T1000 (cell line): ENCODE results near the gene SERPINA9.
"Not testable (repeated sequence)": the region's sequence is repeated elsewhere in the genome, so short reads cannot be mapped to it uniquely, and the experiment has no call there.

Experiments used
- DNase-seq: peaks from one replicate; lab custom pipeline; 2025; ENCODE audit warnings: mixed read lengths; lab: John Stamatoyannopoulos, UW

Gene SERPINA9, protein sequence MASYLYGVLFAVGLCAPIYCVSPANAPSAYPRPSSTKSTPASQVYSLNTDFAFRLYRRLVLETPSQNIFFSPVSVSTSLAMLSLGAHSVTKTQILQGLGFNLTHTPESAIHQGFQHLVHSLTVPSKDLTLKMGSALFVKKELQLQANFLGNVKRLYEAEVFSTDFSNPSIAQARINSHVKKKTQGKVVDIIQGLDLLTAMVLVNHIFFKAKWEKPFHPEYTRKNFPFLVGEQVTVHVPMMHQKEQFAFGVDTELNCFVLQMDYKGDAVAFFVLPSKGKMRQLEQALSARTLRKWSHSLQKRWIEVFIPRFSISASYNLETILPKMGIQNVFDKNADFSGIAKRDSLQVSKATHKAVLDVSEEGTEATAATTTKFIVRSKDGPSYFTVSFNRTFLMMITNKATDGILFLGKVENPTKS

DNA sequence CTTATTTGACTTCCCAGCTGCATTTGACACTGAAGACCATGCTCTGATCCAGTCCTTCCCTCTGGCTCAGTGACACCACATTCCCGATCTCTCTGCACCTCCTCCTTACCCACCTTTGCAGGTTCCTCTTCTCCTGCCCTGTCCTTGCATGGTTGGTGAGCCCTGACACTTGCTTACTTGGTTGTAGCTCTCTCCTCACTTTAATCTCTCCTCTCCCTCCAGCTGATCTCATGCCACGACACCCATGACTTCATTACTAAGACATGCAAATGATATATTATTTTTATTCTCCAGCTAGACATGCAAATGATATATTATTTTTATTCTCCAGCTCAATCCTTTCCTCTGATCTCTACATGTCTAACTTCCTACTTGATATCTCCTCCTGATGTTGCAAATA lies at the start of gene SERPINA9:
SERPINA9 (minus strand) TSS at position 175 of the 400 bp plus-strand sequence. CDS start 6,357 bp downstream, outside the sequence.
- no peak for DNase-seq

DNA sequence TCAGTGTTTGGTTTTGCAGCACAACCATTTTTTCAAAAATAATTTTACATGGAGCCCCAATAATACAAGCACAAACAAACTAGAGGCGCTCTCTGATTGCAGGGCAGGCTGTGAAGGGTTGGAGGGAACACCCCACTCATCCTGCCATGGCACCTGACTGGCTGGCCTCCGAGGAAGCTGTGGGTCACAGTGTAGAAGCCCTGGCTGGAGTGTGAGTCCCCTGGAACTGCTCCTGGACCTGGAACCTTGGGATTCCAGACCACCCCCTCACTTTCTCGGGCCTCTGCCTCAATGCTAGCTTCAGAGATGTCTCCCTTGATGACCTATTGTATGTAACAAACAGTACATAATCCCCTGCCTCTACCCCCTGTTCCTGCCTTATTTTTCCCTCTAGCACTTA lies 48.1 kb upstream of the SERPINA9 start:
- no peak for DNase-seq

DNA sequence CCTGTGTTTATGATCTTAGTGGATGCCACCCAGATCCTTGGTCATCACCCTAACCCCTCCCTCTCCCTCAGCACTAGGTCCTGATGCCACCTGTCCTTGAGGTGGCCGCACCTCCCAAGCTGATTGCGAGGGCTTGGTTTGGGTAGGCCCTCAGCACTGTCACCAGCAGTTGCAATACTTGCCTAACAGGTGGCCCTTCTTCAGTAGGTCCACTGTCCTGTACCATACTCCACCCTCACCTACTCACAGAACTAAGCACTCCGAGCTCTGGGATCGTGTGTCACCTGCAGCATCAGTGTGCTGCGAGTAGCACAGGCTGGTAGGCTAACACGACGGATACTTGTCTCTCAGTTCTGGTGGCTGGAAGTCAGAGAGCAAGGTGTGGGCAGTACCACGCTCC lies 47.3 kb upstream of the SERPINA9 start:
- DNase-seq: no peak

DNA sequence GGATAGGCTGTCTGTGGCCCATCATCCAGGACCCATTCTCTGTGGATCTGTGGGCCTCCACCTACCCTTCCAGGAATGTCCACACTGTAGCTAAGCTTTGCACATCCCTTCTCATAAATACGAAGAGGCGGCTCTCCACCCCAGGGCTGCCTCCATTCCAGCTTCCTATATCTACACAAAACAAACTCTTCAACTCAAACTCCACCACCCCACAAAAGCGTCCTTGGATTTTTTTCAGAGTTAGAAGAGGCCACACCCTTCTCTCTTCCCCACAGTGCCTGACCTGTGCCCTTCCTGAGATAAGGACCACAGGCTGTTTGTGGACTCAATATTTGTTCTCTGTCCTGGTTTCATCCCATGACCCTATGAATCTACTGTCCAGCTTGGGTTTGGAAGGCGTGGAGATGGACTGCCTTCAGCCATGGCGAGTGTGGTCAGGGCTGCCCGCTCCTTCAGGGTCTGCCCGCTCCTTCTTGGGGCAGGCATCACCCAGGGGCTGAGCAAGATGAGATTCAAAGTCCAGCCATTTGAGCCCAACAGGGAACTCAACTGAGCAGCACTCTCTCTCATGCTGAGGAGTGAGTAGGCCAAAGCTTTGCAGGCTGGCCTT lies 46.2 kb upstream of the SERPINA9 start:
- no peak for DNase-seq

DNA sequence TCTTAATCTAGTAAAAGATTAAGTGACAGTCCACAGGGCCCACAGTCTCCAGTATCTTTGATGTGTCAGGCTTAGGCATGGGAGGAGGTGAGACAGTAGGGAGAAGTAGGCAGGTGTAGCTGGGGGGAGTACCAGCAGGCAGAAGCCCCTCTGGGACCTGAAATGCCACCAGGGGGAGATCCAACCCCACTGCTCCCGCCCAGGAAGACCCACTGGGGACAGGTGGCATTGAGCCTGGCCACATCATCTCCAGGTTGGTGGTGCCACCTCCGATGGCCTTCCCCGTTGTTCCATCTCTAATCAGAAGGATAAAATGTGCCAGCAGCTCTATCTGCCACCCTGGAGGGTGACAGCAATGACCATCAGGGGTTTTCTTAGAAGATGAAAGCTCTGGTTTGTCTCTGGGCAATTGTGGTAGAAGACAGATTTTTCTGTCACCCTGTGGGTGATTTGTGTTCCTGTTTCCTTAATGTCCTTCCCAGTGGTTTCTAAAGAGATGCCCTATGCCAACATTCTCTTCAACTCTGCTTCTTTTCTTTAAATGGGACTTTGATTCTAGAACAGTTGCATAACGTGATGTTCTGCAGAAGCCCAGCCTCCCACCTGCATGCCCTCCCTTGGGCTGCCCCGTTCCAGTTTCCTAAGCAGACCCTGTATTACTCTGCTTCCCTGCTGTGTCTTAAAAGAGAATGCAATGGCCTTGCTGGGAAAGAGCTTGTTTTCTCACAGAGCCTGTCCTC lies 45.5 kb upstream of the SERPINA9 start:
- no peak for DNase-seq

DNA sequence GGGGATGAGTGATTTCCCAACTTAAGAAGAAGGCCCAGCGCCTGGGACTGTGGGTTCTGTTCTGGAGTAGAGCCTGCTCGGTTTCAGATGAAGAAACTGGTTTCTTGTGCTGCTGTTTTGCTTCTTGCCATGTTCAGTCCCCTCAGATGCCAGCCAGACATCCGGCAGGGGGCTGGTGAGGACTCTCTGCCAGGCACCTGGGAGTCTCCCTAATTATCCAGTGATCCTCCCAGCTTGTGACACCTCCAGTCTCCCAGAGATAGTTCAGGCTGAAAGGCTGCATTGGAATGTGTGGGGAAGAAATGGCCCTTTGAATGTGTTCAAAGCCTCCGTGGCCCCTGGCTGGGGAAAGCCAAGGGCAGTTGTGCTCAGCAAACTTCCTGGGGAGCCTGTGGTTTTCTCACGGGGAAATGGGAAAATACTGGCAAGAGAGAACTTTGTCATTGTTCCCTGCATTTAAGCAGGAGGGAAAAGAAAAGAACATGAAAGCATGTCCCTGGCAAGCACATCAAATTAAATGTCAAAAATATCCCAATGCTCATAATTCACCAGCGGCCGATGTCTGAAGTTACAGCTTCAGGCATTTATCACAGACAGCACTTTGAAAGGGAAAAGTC lies 41.8 kb upstream of the SERPINA9 start:
- DNase-seq: no peak

DNA sequence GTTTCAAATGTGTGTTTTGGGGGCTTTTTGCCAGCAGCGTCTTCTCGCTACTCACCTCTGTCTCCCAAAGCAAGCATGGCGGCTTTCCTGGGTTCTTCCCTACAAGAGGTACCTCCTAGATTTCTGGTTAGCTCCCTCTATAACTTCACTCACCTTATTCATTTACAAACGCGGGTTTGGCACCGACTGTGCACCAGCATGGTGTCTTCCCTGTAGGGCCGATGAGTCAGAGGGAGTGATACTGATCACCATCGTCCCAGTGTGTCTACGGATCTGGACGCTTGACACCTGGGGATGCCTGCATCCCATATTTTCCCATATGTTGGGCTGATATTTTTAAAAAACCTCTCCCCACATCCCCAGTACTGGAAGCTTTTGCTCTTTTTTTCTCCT lies 41.2 kb upstream of the SERPINA9 start:
- DNase-seq: no peak

DNA sequence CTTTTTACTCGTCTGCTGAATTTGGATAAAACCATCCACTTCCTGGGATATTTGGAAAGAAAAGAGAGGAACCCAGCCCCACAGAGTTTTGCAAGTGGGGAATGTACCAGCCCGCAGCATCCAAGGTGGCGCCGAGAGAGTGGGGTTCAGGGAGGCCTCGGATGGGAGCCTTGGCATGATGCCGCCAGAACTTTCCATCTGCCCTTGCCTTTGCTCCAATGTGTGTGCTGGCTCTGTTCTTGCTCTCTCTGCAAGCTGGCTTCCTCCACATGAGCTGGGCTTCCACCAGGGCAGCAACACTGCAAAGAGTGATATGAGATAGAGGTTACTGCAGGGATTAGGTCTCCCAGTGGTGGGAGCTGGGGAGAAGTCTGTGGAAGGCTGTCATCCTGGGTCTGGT lies 39.9 kb upstream of the SERPINA9 start:
- no peak for DNase-seq

DNA sequence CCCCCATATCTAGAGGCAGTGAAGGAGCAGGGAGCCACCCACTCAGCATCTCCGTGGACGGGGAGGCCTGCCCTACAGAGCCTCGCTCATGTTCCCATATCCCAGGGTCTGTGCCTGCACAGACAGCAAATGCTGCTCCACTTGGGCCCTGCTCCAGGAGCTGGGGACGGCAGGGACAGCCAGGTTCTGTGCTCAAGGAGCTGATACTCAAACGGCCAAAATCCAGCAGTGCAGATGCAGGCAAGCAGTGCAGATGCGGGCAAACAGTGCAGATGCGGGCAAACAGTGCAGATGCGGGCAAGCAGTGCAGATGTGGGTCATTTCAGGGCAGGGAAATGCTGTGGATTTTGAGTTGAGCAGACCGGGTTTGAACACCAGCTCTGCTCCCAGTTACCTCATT lies 39.4 kb upstream of the SERPINA9 start:
- no peak for DNase-seq

DNA sequence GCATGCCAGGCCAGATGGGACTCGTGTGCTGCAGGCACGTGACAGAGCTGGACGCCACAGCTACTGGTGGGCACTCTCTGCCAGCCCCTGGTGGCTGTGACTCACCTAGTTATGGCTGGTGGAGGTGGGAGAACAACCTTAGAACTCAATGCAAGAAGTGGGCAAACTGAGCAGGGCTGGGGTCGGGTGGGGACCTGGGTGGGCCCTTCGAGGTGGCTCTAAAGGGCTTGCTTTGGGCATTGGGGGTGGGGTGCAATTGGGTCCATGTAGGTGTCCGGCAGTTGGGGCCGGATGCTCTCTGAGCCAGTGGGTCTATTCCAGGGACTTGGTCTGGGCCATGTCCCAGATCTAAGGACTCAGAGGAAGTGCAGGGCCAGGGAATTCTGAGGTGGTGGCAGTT lies 38.4 kb upstream of the SERPINA9 start:
- no peak for DNase-seq

DNA sequence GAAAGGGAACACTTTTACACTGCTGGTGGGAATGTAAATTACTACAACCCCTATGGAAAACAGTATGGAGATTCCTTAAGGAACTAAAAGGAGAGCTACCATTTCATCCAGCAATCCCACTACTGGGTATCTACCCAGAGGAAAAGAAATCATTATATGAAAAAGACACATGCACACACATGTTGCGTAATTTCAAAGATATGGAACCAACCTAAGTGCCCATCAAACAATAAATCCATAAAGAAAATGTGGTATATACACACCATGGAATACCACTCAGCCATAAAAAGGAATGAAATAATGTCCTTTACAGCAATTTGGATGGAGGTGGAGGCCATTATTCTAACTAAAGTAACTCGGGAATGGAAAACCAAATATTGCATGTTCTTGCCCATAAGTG lies 34.5 kb upstream of the SERPINA9 start:
- not testable (repeated sequence) for DNase-seq

DNA sequence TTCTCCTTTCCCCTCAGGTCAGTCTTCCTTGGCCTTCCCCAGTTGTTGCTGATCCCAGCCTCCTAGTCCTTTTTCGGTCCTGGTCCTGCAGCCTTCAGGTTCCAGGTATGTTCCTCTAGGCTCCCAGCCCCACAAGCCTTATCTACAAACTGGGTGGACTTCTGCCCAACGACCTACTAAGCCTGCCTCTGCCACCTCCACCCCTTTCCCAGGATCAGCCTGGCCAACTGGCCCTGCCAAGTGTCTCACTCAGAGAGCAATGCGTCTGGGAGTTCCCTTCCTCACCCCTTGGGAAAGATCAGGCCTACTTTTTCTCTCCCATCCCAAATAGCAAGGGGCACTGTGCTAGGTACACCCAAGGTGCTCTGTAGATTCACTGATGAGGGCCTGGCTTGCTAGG lies 33.4 kb upstream of the SERPINA9 start, which contains the start of gene SERPINA12:
SERPINA12 (minus strand) TSS at position 114 of the 400 bp plus-strand sequence. CDS start 11,072 bp downstream, outside the sequence.
- DNase-seq: no peak

DNA sequence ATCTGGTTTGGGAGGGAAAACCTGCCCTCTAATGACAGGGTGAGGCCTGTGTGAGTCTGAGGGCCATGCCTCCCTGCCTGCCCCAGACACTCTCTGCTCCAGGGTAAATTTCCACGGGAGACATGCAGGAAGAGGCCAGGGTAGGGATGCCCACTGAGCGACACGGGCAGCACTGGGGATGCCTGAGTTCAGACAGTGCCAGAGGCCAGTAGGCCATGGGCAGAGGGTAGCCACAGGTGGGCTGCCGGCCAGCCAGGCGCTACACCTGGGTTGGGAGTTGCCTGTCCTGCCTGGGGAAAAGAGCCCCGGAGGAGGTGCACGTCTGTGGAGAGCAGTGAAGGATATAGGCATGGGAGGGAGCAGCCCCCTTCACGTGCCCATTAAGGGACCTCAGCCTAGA lies 29.6 kb upstream of the SERPINA9 start:
- no peak for DNase-seq

DNA sequence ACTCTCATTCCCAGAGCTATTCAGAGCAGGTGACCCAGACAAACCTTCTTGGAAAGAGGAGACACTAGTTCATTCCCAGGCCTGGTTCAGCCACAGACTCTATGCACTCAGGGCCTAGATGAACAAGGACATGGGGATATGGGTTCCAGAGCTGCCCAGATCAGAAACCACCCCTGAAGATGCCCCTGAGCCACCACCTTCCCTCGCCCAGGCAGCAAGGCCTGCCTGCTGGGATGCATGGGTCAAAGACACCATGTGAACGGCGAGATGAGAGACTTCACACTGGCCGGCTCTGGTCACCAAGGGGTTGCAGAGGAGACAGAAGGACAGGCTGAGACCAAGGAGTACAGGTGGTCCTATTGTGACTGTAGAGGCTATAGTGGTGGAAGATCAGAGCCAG lies 29.2 kb upstream of the SERPINA9 start:
- no peak for DNase-seq

DNA sequence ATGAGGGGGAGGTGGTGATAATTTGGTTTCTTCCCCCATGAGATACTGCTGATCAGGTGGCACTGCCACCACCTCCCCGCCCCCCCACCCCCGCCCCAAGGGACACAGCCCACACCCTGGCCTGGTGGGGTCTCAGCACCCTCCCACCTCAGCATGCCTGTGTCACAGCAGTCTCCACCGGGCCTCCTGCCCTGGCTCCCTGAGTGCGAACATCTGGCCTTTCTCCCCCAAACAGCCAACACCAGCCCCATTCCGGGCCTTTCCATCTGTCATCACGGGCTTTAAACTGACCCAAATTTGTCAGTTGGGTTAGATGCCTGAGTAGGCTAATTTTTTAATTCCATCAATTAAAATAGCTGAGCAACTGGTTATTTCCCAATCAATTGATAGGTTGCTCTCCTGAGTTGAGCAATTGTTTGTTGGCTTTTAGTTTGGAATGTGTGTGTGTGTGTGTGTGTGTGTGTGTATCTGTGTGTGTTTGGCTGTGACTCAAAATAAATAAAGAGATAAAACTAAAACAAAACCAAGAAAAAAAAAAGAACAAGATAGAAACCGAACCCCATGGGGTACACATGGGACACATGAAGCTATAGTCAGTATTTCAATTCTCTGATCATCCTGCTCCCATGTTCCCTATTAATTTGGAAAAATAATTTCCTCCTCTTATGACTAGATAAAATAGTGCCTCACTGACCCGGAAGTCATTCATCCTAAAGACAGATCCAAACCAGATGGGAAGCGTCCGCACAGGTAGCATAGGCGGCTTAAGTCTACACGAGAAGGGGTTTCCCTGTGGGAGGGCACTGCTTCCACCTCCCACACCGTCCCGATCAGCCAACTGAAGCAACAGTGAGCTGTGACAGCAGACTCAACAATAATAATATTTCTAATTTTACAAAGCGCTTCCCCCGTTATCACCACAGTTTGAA lies 25.9 kb upstream of the SERPINA9 start:
- DNase-seq: no peak

DNA sequence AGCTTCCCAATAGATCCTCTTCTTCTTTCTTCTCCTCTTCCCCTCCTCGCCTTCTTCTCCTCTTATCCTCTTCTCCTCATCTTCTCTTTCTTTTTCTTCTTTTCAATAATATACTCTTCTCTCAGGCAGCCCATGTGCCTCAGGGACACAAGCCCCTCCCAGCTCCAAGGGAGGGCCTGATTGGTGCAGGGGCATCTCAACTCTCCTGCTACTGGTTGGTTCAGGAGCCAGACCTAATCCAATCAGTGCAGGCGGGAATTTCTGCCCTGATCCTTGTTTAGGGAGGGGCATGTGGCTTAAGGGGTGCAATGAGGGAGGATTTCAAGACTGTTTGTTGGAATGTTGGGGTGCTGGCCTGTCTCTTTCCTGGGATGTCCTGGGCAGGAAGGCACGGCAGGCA lies 24.3 kb upstream of the SERPINA9 start:
- no peak for DNase-seq

DNA sequence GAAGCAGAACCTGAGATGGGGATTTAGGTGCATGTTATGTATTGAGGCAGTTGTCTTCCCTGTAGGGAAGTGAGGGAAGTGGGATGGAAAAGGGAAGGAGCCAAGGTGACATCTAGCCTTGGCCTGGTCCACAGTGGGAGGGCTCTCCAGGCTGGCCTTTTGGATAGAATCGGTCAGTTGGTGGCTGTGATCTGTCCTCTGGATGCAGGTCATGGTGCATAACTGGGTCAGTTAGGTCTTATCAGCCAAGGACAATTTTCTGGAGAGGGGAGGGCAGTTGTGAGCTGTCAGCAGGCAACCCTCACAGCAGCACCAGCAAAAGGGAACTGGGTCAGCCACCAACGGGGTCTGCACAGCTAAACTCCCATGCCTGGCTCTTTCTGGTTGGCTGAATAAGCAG lies 23.7 kb upstream of the SERPINA9 start:
- no peak for DNase-seq

DNA sequence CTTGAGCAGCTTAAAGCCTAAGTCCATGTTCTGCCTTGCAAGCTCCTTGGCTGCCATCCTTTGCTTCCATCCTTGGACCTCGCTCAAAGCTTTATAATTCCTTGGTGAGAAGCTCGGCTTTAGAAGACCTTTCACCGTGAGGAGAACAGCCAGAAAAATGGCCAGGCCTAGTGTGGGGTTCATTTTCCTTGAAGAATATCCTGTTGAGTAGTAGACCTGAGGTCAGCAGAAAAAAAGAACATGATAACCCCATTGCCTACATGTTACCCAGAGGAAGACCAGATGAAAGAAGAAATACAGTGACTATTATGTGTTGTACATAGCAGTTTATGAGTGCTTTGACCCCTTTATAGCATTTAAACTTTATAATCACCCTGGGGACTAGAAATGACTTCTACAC lies 22.2 kb upstream of the SERPINA9 start:
- DNase-seq: no peak

DNA sequence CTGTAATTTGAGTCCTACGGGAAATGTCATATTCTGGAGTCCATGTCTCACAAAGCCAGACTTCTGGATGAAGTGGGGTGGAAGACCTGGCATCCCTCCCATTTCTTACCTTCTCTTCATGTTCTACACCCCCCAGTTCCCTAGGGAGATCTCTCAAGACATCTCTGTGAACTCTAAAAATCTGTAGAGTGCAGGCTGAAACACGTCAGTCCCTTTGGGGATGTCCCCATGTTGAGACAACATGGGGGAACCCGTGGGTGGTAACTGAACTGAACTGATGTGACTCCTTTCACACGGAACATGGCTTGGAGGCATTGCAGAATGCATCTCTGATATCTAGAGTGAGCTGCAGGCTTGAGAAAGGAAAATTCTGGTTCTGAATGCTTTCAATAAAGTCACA lies 18.1 kb upstream of the SERPINA9 start:
- no peak for DNase-seq

DNA sequence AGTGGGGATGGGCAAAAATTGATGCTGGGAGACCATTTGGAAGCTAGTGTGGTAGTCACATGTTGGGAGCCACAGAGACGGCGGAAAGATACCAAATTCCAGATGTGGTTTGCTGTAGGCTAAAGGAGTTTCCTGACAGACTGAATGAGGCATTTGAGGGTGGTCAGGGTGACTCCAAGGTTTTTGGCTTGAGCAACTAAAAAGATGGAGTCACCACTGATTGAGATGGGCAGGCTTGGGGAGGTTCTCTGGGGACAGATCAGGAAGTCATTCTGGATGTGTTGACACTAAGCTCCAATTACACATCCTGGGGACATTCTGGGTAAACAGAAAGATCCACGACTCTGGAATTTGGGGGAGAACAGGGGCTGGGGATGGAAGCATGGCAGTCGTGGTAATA lies 15.5 kb upstream of the SERPINA9 start:
- DNase-seq: no peak

DNA sequence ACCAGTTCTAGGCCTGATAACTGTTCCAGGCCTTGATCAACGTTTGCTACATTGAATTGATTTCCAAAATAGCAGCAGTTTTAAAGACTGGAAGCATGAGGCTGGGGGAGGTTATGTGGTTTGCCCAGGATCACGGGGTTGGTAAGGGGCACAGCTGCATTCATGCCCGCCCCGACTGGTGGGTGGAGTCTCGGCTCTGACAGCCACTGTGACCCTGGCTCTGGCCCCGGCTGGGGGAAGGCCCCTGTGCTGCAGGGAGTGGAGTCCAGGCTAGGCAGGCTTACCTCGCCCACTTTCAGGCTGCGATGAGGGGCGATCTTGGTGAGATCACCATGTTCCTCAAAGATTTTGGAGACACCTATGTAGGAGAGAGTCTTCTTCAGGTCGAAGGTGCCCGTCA lies 13.3 kb upstream of the SERPINA9 start:
- DNase-seq: no peak
